K562 (cell line): ENCODE data around the gene DCTN5. TPM values are rescaled to one million over a fixed set of nuclear protein-coding genes. Genes with fewer than 3 reads are reported as not detected.

Experiments used
- CBX1 ChIP-seq: sonication (generic); IDR thresholded peaks from 2 replicates; pipeline ENCODE4 v1.6.1; 2016; ENCODE audit warnings: antibody characterized with exemption, low read depth, mild to moderate bottlenecking
- CBX2 ChIP-seq: fragments of 200-600 bp; sonication (generic); IDR thresholded peaks from one replicate; pipeline ENCODE4 v1.6.1; 2012; ENCODE audit warnings: mild to moderate bottlenecking, low read length, inconsistent platforms; ENCODE audit not compliant: insufficient read depth, poor library complexity, severe bottlenecking
- CHAMP1 ChIP-seq: fragments of 450-650 bp; IDR thresholded peaks from 2 replicates; pipeline ENCODE4 v1.6.1; 2016; ENCODE audit warnings: mild to moderate bottlenecking
- CHCHD3 ChIP-seq: fragments of 250-450 bp; sonication (Bioruptor Pico); IDR thresholded peaks from 2 replicates; pipeline ENCODE4 v2.1.2; 2022; ENCODE audit warnings: mild to moderate bottlenecking
- HMG20B ChIP-seq: fragments of 250-450 bp; sonication (Bioruptor Pico); IDR thresholded peaks from 2 replicates; pipeline ENCODE4 v1.5.0; 2021; ENCODE audit warnings: mild to moderate bottlenecking
- MYC ChIP-seq, 2 experiments: fragments of 250-450 bp in 1 of 2; sonication (Bioruptor Pico) in 1 of 2; IDR thresholded peaks; 2 replicates each; pipeline versions ENCODE4 v1.5.1 to v1.6.1; 2012 to 2021; ENCODE audit warnings: low read depth in 2 of 2, borderline replicate concordance in 1 of 2, improper control_type of control experiment in 1 of 2, low read length in 1 of 2, mild to moderate bottlenecking in 1 of 2, moderate library complexity in 1 of 2
- SP1 ChIP-seq: sonication (generic); formaldehyde crosslinking; IDR thresholded peaks from 2 replicates; pipeline ENCODE4 v1.8.1; 2022; ENCODE audit warnings: mild to moderate bottlenecking, missing genetic modification reagents
- THAP12 ChIP-seq: fragments of 250-450 bp; sonication (Bioruptor Pico); IDR thresholded peaks from 2 replicates; pipeline ENCODE4 v1.9.0; 2021; ENCODE audit warnings: mild to moderate bottlenecking, inconsistent platforms
- UBTF ChIP-seq, 2 experiments: IDR thresholded peaks; 2 replicates each; pipeline ENCODE4 v1.6.1; 2012; ENCODE audit warnings: improper control_type of control experiment in 2 of 2, low read depth in 2 of 2, low read length in 2 of 2, borderline replicate concordance in 1 of 2
- WHSC1 ChIP-seq: IDR thresholded peaks from one replicate; pipeline ENCODE4 v1.6.1; 2012; ENCODE audit warnings: low read length, control low read depth, inconsistent platforms
- YBX1 ChIP-seq: fragments of 450-650 bp; IDR thresholded peaks from 2 replicates; pipeline ENCODE4 v1.7.1; 2016; ENCODE audit warnings: mild to moderate bottlenecking
- ZNF134 ChIP-seq: fragments of 250-450 bp; sonication (Bioruptor Pico); conservative IDR thresholded peaks from 2 replicates; pipeline ENCODE4 v1.4.0; 2020
- ZNF639 ChIP-seq, 2 experiments: fragments of 200-800 bp in 1 of 2; sonication (Bioruptor generic) in 1 of 2; sonication (generic) in 1 of 2; formaldehyde crosslinking in 1 of 2; IDR thresholded peaks in 1 of 2; conservative IDR thresholded peaks in 1 of 2; 2 replicates each; pipeline versions ENCODE4 v1.5.0 to v1.6.1; 2016 to 2020; ENCODE audit warnings: missing compliant biosample characterization in 1 of 2, missing genetic modification characterization in 1 of 2, missing genetic modification reagents in 1 of 2
- ZNF780A ChIP-seq: fragments of 250-450 bp; sonication (Bioruptor Pico); IDR thresholded peaks from 2 replicates; pipeline ENCODE4 v1.5.0; 2021; ENCODE audit warnings: mild to moderate bottlenecking
- ZZZ3 ChIP-seq: fragments of 450-650 bp; IDR thresholded peaks from 2 replicates; pipeline ENCODE4 v1.6.1; 2016; ENCODE audit warnings: antibody characterized with exemption, mild to moderate bottlenecking, moderate library complexity
- polyA plus RNA-seq, 8 experiments: library from polyadenylated mRNA; depleted of rRNA in 4 of 8; stranded (reverse) in 5 of 8; unstranded in 3 of 8; fragments of >200 nt; fragmentation: Nextera tagmentation in 2 of 8; fragmentation: Illumina TruSeq in 1 of 8; extraction: Ambion mirVana in 2 of 8; extraction: Trizol in 1 of 8; gene quantifications; 2 replicates each; pipeline versions ENCODE4 v1.2.1 to v1.2.3, GENCODE V29; 2011 to 2014; ENCODE audit warnings: inconsistent platforms in 1 of 8, missing spikeins in 1 of 8
- total RNA-seq, 7 experiments: library from RNA; depleted of rRNA in 6 of 7; stranded (reverse); fragments of >200 nt in 6 of 7; fragmentation: Illumina TruSeq in 2 of 7; extraction: Trizol in 2 of 7; gene quantifications; 2 replicates each; pipeline versions ENCODE4 v1.2.1 to v1.2.3, GENCODE V29; 2011 to 2021; ENCODE audit warnings: low replicate concordance in 1 of 7
- TF ChIP-seq, protein P1 (sequence below): fragments of 450-650 bp; IDR thresholded peaks from 2 replicates; pipeline ENCODE4 v1.6.1; 2016; ENCODE audit warnings: borderline replicate concordance

The DCTN5 gene
- total and polyA plus RNA-seq, 9 of the 15 experiments (the other 6 are each of a cell fraction or from before 2014, with no cell fraction given), result 35.8 to 149 (median 75.9) TPM

GRCh38 chr16:23667355-23667659 is 26.0 kb downstream of the DCTN5 start (continued):
- TF ChIP-seq ZNF639 (CRISPR knock-in tag; conservative IDR thresholded peaks at IDR 0.05 in 1 of 2, IDR thresholded peaks at IDR 0.05 in 1 of 2), result peak in 1 of 2 experiments; percentile 51; a peak in 1 of 4 replicates
- TF ChIP-seq CBX2, result no peak
- TF ChIP-seq CHAMP1, result 0 out of 2 replicates have a peak, but pooled peaks have one; percentile 50
- TF ChIP-seq MYC (IDR thresholded peaks at IDR 0.05; ENCODE audit: low read depth, low read length), result no peak
- no peak for TF ChIP-seq MYC (CRISPR knock-in tag; IDR thresholded peaks at IDR 0.05; ENCODE audit: borderline replicate concordance, low read depth)
- TF ChIP-seq, protein P1, sequence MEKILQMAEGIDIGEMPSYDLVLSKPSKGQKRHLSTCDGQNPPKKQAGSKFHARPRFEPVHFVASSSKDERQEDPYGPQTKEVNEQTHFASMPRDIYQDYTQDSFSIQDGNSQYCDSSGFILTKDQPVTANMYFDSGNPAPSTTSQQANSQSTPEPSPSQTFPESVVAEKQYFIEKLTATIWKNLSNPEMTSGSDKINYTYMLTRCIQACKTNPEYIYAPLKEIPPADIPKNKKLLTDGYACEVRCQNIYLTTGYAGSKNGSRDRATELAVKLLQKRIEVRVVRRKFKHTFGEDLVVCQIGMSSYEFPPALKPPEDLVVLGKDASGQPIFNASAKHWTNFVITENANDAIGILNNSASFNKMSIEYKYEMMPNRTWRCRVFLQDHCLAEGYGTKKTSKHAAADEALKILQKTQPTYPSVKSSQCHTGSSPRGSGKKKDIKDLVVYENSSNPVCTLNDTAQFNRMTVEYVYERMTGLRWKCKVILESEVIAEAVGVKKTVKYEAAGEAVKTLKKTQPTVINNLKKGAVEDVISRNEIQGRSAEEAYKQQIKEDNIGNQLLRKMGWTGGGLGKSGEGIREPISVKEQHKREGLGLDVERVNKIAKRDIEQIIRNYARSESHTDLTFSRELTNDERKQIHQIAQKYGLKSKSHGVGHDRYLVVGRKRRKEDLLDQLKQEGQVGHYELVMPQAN, result no peak
- TF ChIP-seq HMG20B (CRISPR knock-in tag), result no peak
- no peak for TF ChIP-seq CHCHD3 (CRISPR knock-in tag)
- no peak for TF ChIP-seq ZZZ3
- TF ChIP-seq ZNF780A (CRISPR knock-in tag), result no peak
- TF ChIP-seq THAP12 (CRISPR knock-in tag), result no peak
- TF ChIP-seq ZNF134 (CRISPR knock-in tag), result no peak
- no peak for TF ChIP-seq SP1 (CRISPR knock-in tag)
- TF ChIP-seq YBX1, result no peak
- no peak for TF ChIP-seq CBX1
- no peak for TF ChIP-seq UBTF (IDR thresholded peaks at IDR 0.05; ENCODE audit: borderline replicate concordance in 1 of 2, low read depth in 2 of 2, low read length in 2 of 2)
- TF ChIP-seq WHSC1, result no peak
